ENCODE data around the gene SLC5A5. TPM values are rescaled to one million over a fixed set of nuclear protein-coding genes. Genes with fewer than 3 reads are reported as not detected.
"Not testable (repeated sequence)": the region's sequence is repeated elsewhere in the genome, so short reads cannot be mapped to it uniquely, and the experiment has no call there.

The SLC5A5 gene
- total RNA-seq, 1 experiment from 2014 or later = not detected

GRCh38 chr19:17871032-17871877 is 490 bp upstream of the SLC5A5 start:
- no peak for DNase-seq (ENCODE audit: low spot score)

GRCh38 chr19:17872251-17873001 is 681 bp downstream of the SLC5A5 start:
- no peak for DNase-seq (ENCODE audit: low spot score)

GRCh38 chr19:17873786-17874757 is 2.3 kb downstream of the SLC5A5 start:
- no peak for DNase-seq (ENCODE audit: low spot score)

GRCh38 chr19:17874758-17875135 is 3.0 kb downstream of the SLC5A5 start:
- DNase-seq (ENCODE audit: low spot score) = no peak

GRCh38 chr19:17877696-17878095 is 6.0 kb downstream of the SLC5A5 start:
- no peak for DNase-seq (ENCODE audit: low spot score)

GRCh38 chr19:17879466-17879865 is 7.7 kb downstream of the SLC5A5 start:
- DNase-seq (ENCODE audit: low spot score) = no peak

- DNase-seq (ENCODE audit: low spot score) = no peak
Observed at GRCh38 chr19:17881701-17882100, 10.0 kb downstream of the SLC5A5 start.

- DNase-seq (ENCODE audit: low spot score) = no peak
Observed at GRCh38 chr19:17883627-17884410, 12.1 kb downstream of the SLC5A5 start.

- no peak for DNase-seq (ENCODE audit: low spot score)
Observed at GRCh38 chr19:17886515-17886914, 14.8 kb downstream of the SLC5A5 start.

GRCh38 chr19:17887221-17887620 is 15.5 kb downstream of the SLC5A5 start:
- not testable (repeated sequence) for DNase-seq (ENCODE audit: low spot score)

GRCh38 chr19:17888260-17888659 is 16.5 kb downstream of the SLC5A5 start:
- DNase-seq (ENCODE audit: low spot score) = no peak

GRCh38 chr19:17889609-17890214 is 18.0 kb downstream of the SLC5A5 start:
- DNase-seq (ENCODE audit: low spot score) = peak; percentile 44

GRCh38 chr19:17893766-17894165 is 22.0 kb downstream of the SLC5A5 start:
- DNase-seq (ENCODE audit: low spot score) = no peak

- DNase-seq (ENCODE audit: low spot score) = no peak
Observed at GRCh38 chr19:17902701-17903100, 31.0 kb downstream of the SLC5A5 start.

GRCh38 chr19:17908244-17908643 is 36.5 kb downstream of the SLC5A5 start:
- no peak for DNase-seq (ENCODE audit: low spot score)

- DNase-seq (ENCODE audit: low spot score) = no peak
Observed at GRCh38 chr19:17909003-17909732, 37.4 kb downstream of the SLC5A5 start.

- no peak for DNase-seq (ENCODE audit: low spot score)
Observed at GRCh38 chr19:17910791-17911360, 39.1 kb downstream of the SLC5A5 start.

- DNase-seq (ENCODE audit: low spot score) = peak; percentile 56
Observed at GRCh38 chr19:17915940-17916593, 44.3 kb downstream of the SLC5A5 start.

GRCh38 chr19:17918151-17918550 is 46.4 kb downstream of the SLC5A5 start:
- DNase-seq (ENCODE audit: low spot score) = not testable (repeated sequence)
